GM19452 (cell line): ENCODE results near the gene DEFB108B.
"Not testable (repeated sequence)": the region's sequence is repeated elsewhere in the genome, so short reads cannot be mapped to it uniquely, and the experiment has no call there.

ENCODE experiments used
- ATAC-seq: cut with Tn5 transposase; IDR thresholded peaks from one replicate; pipeline ENCODE4 v1.9.1; 2021; ENCODE audit not compliant: unreplicated experiment

The DEFB108B gene, protein sequence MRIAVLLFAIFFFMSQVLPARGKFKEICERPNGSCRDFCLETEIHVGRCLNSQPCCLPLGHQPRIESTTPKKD

GRCh38 chr11:71832811-71833210, at the start of gene DEFB108B:
Gene DEFB108B (plus strand): TSS chr11:71833200. CDS start chr11:71833200, 0 bp downstream.
- ATAC-seq: not testable (repeated sequence)

DNA sequence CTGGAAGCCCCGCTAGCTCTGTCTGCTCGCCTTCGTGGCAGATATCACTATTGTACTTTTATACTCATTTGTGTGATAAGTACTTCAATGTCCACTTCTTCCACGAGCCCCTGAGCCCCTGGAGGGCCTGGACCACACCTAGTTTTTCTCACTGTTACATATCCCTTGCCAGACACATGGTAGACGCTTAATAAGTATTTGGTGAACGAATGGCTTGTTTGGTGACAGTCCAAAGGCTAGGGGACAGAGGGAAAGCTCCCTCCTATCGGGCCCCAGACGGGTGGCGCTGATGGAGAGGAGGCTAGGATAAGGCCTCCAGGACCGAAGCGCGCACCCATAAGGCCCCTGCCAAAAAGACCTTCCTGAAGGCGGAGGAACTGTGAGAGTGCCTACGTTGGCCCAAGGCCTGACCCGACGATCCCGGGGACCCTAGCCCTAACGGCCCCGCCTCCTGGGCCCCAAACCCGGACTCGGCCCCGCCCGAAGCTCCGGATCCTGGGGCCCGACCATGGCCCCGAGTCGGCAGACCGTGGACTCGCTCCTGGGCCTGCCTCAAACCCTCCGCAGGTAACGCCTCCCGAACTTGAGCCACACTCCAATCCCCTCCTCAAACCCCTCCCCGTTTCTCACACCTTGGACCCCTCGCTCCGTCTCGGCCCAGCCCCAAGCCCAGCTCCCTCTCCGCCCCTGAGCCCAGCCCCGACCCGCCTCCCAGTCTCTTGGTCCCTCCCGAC, 46.7 kb upstream of the DEFB108B start:
- not testable (repeated sequence) for ATAC-seq

GRCh38 chr11:71786848-71787097, 46.2 kb upstream of the DEFB108B start:
- peak; percentile 95 for ATAC-seq

DNA sequence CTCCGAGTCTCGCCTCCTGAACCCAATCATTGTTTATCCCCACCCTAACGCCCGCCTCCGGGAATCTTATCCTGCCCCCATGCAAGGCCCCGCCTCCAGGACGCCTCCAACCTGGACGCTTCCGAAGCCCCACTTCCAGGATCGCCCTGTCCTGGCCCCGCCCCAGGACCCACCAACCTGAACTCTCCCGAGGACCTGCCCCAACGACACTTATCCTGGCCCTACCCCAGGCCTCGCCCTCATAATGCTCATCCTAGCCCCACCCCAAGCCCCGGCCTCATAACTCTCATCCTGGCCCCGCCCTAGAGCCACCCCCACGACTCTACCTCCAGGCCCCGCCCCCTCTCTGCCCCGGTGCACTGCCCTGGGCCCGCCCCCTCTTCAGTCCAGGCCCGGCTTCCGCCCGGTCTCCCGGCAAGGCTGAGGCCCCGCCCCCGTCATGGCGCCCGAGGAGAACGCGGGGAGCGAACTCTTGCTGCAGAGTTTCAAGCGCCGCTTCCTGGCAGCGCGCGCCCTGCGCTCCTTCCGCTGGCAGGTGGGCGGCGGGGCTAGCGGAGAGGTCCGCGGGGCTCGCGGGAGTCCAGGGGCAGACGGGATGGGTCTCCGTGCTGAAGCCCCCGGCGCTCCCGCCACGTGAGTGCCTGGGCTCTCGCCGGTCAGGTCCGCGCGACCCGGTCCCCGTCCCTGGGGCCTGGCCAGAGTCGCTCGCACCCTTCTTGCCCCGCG, 45.7 kb upstream of the DEFB108B start:
- ATAC-seq: peak; percentile 88

GRCh38 chr11:71787824-71788454, 45.1 kb upstream of the DEFB108B start:
- ATAC-seq: not testable (repeated sequence)

GRCh38 chr11:71789444-71790196, 43.4 kb upstream of the DEFB108B start:
- not testable (repeated sequence) for ATAC-seq

GRCh38 chr11:71791111-71791510, 41.9 kb upstream of the DEFB108B start:
- not testable (repeated sequence) for ATAC-seq

- not testable (repeated sequence) for ATAC-seq
Measured at GRCh38 chr11:71792621-71793235, 40.3 kb upstream of the DEFB108B start.

DNA sequence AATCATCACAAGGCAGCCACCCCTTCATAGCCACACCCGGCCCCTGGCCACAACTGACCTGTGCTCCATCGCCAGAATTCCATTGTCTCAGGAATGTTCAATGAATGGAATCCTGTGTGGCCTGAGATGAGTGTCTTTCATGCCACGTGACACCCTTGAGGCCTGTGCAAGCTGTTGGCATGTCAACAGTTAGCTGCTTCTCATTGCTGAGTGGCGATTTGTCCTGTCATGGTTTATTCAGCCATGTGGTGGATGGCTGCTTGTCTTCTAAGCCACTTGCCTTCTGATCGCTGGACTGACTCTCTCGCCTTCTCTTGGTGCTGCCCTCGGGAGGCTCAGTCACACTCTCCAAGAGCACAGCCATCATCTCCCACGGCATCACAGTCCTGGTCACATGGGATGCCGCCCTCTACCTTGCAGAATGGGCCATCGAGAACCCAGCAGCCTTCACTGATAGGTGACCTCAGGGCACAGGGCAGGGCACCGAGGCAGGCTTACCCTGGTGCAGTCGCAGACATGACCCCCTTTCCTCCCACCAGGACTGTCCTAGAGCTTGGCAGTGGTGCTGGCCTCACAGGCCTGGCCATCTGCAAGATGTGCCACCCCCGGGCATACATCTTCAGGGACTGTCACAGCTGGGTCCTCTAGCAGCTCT, 38.5 kb upstream of the DEFB108B start:
- not testable (repeated sequence) for ATAC-seq

DNA sequence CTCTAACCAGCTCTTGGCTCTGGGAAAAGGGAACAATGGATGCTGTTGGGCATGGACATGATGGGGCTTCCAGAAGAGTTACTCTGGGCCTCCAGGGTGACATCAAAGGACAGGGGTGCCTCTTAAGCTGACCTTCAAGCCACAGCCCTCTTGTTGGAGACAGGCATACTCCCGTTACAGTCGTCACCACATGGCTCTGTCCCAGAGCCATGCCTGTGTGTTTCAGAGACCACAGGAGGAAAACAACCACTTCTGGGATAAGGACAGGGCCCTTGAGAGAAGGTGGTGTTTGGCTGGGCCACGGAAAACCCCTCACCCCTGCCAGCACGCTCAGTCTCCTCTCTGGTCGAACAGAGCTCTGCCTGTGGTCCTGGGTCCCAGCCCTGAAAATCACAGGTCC, 37.8 kb upstream of the DEFB108B start:
- ATAC-seq: not testable (repeated sequence)

- not testable (repeated sequence) for ATAC-seq
Measured at GRCh38 chr11:71796016-71796415, 37.0 kb upstream of the DEFB108B start.

GRCh38 chr11:71796781-71797180, 36.2 kb upstream of the DEFB108B start:
- not testable (repeated sequence) for ATAC-seq

DNA sequence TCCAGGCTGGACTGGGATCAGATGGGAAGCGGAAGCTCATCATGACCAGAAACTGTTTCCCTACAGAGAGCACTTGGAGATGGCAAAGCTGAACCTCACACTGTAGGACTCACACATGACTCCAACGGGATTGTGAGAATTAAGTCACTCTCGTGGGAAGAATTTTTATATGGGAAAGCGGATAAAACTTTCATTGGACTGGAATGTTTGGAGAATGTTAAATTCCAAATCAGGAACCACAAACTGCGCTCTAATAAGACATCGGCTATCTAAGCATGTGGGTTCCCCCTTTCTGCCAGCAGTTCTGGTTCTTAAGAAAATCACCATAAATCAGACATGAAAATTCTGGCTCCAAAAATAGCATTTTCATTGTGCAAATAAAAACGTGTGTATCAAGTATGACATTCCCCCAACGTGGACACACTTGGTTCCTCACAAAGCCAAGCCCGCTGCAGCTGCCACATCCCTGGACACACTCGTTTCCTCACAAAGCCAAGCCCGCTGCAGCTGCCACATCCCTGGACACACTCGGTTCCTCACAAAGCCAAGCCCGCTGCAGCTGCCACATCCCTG, 33.4 kb upstream of the DEFB108B start:
- not testable (repeated sequence) for ATAC-seq

DNA sequence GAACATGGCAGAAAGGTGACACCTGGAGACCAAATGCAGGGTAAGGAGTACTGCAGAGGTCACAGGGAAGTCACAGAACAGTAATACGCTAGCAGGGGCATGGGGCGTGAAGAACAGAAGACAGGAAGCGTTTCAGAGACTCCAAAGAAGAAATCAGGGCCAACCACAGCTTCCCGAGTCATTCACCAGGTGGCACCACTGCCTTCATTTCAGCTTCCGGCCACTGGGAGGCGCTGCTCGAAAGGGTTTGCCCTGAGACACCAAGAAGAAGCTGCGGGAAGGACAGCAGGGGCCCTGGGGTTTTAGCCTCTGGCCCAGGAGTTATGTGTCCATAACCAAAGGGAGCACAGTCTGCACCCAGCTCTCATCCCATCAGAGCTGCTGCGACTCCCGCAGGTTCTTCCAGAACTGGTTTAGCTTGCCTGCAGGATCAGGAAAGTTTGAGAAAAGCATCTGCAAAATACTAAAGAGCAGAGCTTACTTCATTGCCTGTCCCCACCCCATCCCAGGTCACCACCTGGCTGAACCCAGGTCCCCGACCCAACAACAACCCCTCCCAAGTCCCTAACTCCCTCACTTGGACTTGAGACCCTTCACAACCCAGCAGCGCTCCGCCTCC, 32.6 kb upstream of the DEFB108B start:
- ATAC-seq: not testable (repeated sequence)

DNA sequence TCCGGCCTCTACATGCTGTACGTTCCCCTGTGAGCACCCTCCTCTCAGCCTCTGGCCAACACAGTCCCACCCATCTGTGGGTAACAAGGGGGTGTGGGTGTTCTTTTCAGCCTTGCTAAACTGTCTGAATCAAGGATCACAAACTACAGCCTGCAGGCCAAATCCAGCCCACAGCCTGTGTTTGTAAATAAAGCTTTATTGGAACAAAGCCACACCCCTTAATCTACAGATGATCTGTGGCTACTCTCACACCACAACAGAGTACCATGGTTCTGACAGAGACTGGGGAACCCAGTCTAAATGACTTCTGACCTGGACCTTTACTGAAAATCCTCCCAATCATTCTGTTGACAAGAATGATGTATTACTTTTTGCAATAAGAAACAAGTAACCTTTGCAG, 32.0 kb upstream of the DEFB108B start:
- ATAC-seq: not testable (repeated sequence)

DNA sequence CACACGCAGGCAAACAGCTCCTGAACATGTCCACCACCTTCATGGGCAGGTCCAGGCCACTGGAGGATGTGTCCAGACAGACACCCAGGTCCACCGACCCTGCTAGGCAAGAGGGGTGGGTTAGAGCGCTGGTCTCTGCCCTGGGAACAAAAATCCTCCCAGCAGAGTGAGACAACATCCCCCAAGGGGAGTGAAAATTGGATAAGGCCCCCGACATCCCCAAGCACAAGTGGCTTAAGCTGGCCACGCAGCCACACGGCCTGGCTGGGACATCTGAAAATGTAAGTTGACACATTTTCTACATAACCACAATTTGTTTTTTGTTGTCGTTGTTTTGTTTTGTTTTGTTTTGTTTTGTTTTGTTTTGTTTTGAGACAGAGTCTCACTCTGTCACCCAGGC, 30.1 kb upstream of the DEFB108B start:
- ATAC-seq: not testable (repeated sequence)

DNA sequence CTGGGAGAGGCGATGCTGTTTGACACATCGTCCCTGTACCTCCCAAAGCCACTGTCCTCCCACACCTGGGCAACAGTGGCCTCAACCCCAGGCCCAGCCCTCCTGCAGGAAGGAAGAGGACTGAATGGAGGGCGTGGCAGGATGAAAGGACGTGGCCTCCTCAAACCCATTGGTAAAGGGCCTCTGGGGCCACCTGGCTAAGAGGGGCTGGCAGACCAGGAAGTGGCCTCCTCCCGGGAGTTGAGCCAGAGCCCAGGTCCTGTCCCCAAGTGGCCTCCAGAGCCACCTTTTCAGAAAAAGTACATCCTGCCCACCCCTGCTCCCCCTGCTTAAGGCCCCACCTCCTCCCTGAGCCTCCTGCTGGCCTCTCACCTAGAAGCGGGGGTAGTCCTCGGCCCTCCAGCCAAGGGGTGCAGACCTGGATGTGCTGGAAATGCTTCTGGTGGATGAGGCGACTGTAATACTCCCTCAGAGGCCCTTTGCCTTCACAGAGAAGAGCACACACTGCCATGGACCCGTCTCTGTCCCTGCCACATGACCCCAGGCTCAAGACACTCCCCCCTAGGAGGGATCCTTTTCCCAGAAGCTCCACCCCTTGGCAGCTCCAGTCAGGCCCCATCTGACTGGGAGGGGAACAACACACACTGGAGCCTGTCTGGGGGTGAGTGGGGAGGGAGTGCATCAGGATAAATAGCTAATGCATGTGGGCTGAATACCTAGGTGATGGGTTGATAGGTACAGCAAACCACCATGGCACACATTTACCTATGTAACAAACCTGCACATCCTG, 28.6 kb upstream of the DEFB108B start:
- ATAC-seq: not testable (repeated sequence)

DNA sequence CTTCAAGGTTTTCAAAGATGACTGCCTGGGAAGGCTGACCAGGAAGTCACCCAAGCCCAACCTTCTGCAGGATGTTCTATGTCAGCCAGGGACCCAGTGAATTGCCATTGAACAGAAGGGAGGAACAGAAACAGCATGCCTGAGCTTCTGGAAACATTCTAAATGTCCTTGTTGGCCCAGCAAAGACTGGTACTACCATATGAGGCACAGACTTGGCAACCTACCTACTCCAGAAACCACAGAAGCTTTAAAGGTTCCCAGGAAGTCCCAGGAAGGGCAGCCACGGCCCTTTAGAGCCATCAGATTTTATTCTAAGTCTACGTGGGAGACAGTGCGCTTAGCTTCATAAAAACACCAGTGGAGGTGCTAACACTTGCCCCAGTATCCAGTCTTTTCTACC, 20.5 kb upstream of the DEFB108B start:
- not testable (repeated sequence) for ATAC-seq
